DND-41 (cell line): ENCODE results near the gene MAB21L1.
A peak's percentile ranks its signal among the peaks of the same experiment; 100 is the strongest.

ENCODE experiments used
- ATAC-seq: fragments of 200-7000 bp; cut with Tn5 transposase; 3 replicates; pipeline ENCODE4 v1.9.1; 2021; ENCODE audit warnings: low read depth; ENCODE audit not compliant: insufficient read depth
- DNase-seq: peaks from one replicate; pipeline ENCODE4 v3.0.0-alpha.2; 2020
- H2AFZ ChIP-seq: 2 replicates; pipeline ENCODE4 v1.6.0; 2012; ENCODE audit warnings: low read depth, low read length
- H3K27ac ChIP-seq: 2 replicates; pipeline ENCODE4 v1.5.1; 2012; ENCODE audit warnings: low read length, inconsistent platforms
- H3K27me3 ChIP-seq: fragments of 200-600 bp; sonication (generic); 2 replicates; pipeline ENCODE4 v1.6.0; 2012; ENCODE audit warnings: low read length, mild to moderate bottlenecking, inconsistent platforms; ENCODE audit not compliant: insufficient read depth, poor library complexity
- H3K36me3 ChIP-seq: 2 replicates; pipeline ENCODE4 v1.5.1; 2012; ENCODE audit warnings: low read length, inconsistent platforms; ENCODE audit not compliant: insufficient read depth
- H3K4me1 ChIP-seq: 2 replicates; pipeline ENCODE4 v1.5.1; 2012; ENCODE audit warnings: mild to moderate bottlenecking, low read length; ENCODE audit not compliant: insufficient read depth
- H3K4me2 ChIP-seq: 2 replicates; pipeline ENCODE4 v1.6.0; 2012; ENCODE audit warnings: mild to moderate bottlenecking, moderate library complexity, low read length, inconsistent platforms; ENCODE audit not compliant: insufficient read depth
- H3K4me3 ChIP-seq, 2 experiments: fragments of 200-600 bp in 1 of 2; shearing (Covaris generic) in 1 of 2; 2 replicates each; pipeline ENCODE4 v1.5.1; 2012 to 2016; ENCODE audit warnings: inconsistent platforms in 2 of 2, low read length in 2 of 2, mild to moderate bottlenecking in 2 of 2, low read depth in 1 of 2, moderate library complexity in 1 of 2
- H3K79me2 ChIP-seq: 2 replicates; pipeline ENCODE4 v1.6.0; 2012; ENCODE audit warnings: low read length, inconsistent platforms; ENCODE audit not compliant: insufficient read depth
- H3K9ac ChIP-seq: 2 replicates; pipeline ENCODE4 v1.6.0; 2012; ENCODE audit warnings: low read depth, mild to moderate bottlenecking, inconsistent platforms, low read length, moderate library complexity
- H3K9me3 ChIP-seq: 2 replicates; pipeline ENCODE4 v1.5.1; 2012; ENCODE audit warnings: low read length, moderate library complexity, mild to moderate bottlenecking, inconsistent platforms; ENCODE audit not compliant: insufficient read depth, severe bottlenecking
- H4K20me1 ChIP-seq: 2 replicates; pipeline ENCODE4 v1.6.0; 2012; ENCODE audit warnings: low read length; ENCODE audit not compliant: insufficient read depth
- CTCF ChIP-seq: IDR thresholded peaks from 2 replicates; pipeline ENCODE4 v1.5.1; 2012; ENCODE audit warnings: borderline replicate concordance, low read length, moderate library complexity, mild to moderate bottlenecking; ENCODE audit not compliant: poor library complexity, severe bottlenecking; ENCODE audit errors: extremely low read depth
- EZH2 ChIP-seq: IDR thresholded peaks from 3 replicates; pipeline ENCODE4 v1.6.1; 2012; ENCODE audit warnings: borderline replicate concordance, low read depth, mild to moderate bottlenecking, moderate library complexity, low read length, inconsistent platforms; ENCODE audit not compliant: severe bottlenecking

The MAB21L1 gene

GRCh38 chr13:35473802-35474201, 2.7 kb downstream of the MAB21L1 start:
- Histone ChIP-seq H3K27ac (no peak overlapping the region), H3K79me2 (no peaks in the 10 kb centered on the region), H3K9me3 (no peaks in the 10 kb centered on the region), H3K9ac (no peak overlapping the region), H3K4me3 (no peak overlapping the region), H3K36me3 (no peaks in the 10 kb centered on the region), H2AFZ (no peak overlapping the region), H4K20me1 (no peaks in the 10 kb centered on the region), H3K27me3 (no peaks in the 10 kb centered on the region), H3K4me2 (no peak overlapping the region), H3K4me1 (peaks cover 27% of the 10 kb centered on the region)
- TF ChIP-seq EZH2 (no peak), CTCF (no peak)
- ATAC-seq, result no peak
- DNase-seq, result no peak

GRCh38 chr13:35473206-35473775, 3.2 kb downstream of the MAB21L1 start:
- H3K4me2 ChIP-seq, result no peak overlapping the region
- no peaks in the 10 kb centered on the region for H3K27me3 ChIP-seq
- H3K79me2 ChIP-seq, result no peaks in the 10 kb centered on the region
- peaks cover 27% of the 10 kb centered on the region for H3K4me1 ChIP-seq
- no peak overlapping the region for H3K27ac ChIP-seq
- DNase-seq (no peak), ATAC-seq (no peak)
- no peaks in the 10 kb centered on the region for H3K9me3 ChIP-seq
- H3K36me3 ChIP-seq, result no peaks in the 10 kb centered on the region
- H3K4me3 ChIP-seq, result no peak overlapping the region
- no peak overlapping the region for H2AFZ ChIP-seq
- no peaks in the 10 kb centered on the region for H4K20me1 ChIP-seq
- TF ChIP-seq EZH2 (no peak), CTCF (no peak)
- H3K9ac ChIP-seq, result no peak overlapping the region

GRCh38 chr13:35472323-35472881, 4.1 kb downstream of the MAB21L1 start:
- Histone ChIP-seq H3K36me3 (no peaks in the 10 kb centered on the region), H3K4me1 (peaks cover 27% of the 10 kb centered on the region), H3K79me2 (no peaks in the 10 kb centered on the region), H3K4me2 (peak overlapping the region; percentile 51), H3K9ac (no peak overlapping the region), H2AFZ (no peak overlapping the region), H4K20me1 (no peaks in the 10 kb centered on the region), H3K4me3 (no peak overlapping the region), H3K27me3 (no peaks in the 10 kb centered on the region), H3K27ac (no peak overlapping the region), H3K9me3 (no peaks in the 10 kb centered on the region)
- DNase-seq (peak; percentile 16), ATAC-seq (peak; percentile 83)
- TF ChIP-seq EZH2 (no peak), CTCF (no peak)
